Thymus (tissue), 11 donors: Measurements from ENCODE around the gene MYH7. TPM values are rescaled to one million over a fixed set of nuclear protein-coding genes. Genes with fewer than 3 reads are reported as not detected.
"Not testable (repeated sequence)": the region's sequence is repeated elsewhere in the genome, so short reads cannot be mapped to it uniquely, and the experiment has no call there.

Source experiments
- DNase-seq, 9 donors: peaks; one replicate each; pipeline ENCODE4 v3.0.0-alpha.2; 2013; ENCODE audit warnings: low spot score in 9 of 9, low read depth in 6 of 9, missing footprints in 1 of 9
- H3K27ac ChIP-seq, 2 donors: one replicate each; pipeline ENCODE4 v1.5.1; 2013; ENCODE audit warnings: control low read depth in 1 of 2, low read depth in 1 of 2, low read length in 1 of 2, mild to moderate bottlenecking in 1 of 2, moderate library complexity in 1 of 2
- H3K27me3 ChIP-seq, 2 donors: one replicate each; pipeline ENCODE4 v1.5.1; 2013; ENCODE audit warnings: low read length in 1 of 2; ENCODE audit not compliant: control insufficient read depth in 2 of 2, insufficient read depth in 1 of 2
- H3K36me3 ChIP-seq, 2 donors: one replicate each; pipeline ENCODE4 v1.5.1; 2013; ENCODE audit warnings: low read length in 1 of 2, mild to moderate bottlenecking in 1 of 2, moderate library complexity in 1 of 2; ENCODE audit not compliant: control insufficient read depth in 2 of 2, insufficient read depth in 2 of 2
- H3K4me1 ChIP-seq, 2 donors: one replicate each; pipeline ENCODE4 v1.5.1; 2013; ENCODE audit warnings: low read length in 2 of 2; ENCODE audit not compliant: control insufficient read depth in 2 of 2, insufficient read depth in 2 of 2
- H3K4me3 ChIP-seq, 2 donors: one replicate each; pipeline ENCODE4 v1.5.1; 2013; ENCODE audit warnings: low read length in 2 of 2, control low read depth in 1 of 2, mild to moderate bottlenecking in 1 of 2
- H3K9me3 ChIP-seq, 2 donors: one replicate each; pipeline ENCODE4 v1.5.1; 2013; ENCODE audit warnings: low read length in 1 of 2, mild to moderate bottlenecking in 1 of 2; ENCODE audit not compliant: control insufficient read depth in 2 of 2, insufficient read depth in 1 of 2
- WGBS: extraction: QIAGEN DNeasy Blood & Tissue Kit; methylation state at CpG from one replicate; pipeline ENCODE4 v1.1.7; 2013; 5-methylcytosine and 5-hydroxymethylcytosine counted together
- polyA plus RNA-seq: library from polyadenylated mRNA; stranded (reverse); fragments of 200-250 nt; gene quantifications from one replicate; pipeline ENCODE4 v1.2.3, GENCODE V29; 2013
- total RNA-seq: library from RNA; stranded (reverse); fragments of 120-200 nt; gene quantifications from one replicate; pipeline ENCODE4 v1.2.4, GENCODE V29; 2013
- donor health status: healthy.

Gene MYH7
- total and polyA plus RNA-seq, 2 donors = 0.09 to 0.46 TPM

DNA sequence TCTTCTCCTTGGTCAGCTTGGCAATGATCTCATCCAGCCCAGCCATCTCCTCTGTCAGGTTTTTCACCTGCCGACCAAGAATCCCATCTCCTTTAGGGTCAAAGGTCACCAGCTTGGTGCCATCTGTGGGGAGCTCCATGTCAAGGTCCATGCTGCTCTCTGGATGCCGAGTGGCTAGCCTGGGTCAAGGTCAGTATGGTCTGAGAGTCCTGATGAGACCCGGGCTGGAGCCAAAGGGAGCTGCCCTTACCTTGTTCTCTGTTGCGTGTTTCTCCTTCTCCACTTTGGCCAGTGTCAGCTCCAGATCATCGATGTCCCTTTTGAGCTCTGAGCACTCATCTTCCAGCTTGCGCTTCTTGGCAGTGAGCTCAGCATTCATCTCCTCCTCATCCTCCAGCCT lies 11.8 kb downstream of the MYH7 start:
- H3K36me3 ChIP-seq = no peaks in the 10 kb centered on the region
- WGBS = 93% methylated on average over 6 of the region's 6 CpGs
- no peaks in the 10 kb centered on the region for H3K9me3 ChIP-seq
- H3K4me3 ChIP-seq = no peak overlapping the region
- no peaks in the 10 kb centered on the region for H3K27me3 ChIP-seq
- H3K4me1 ChIP-seq = no peaks in the 10 kb centered on the region
- no peak overlapping the region for H3K27ac ChIP-seq
- DNase-seq = no peak

DNA sequence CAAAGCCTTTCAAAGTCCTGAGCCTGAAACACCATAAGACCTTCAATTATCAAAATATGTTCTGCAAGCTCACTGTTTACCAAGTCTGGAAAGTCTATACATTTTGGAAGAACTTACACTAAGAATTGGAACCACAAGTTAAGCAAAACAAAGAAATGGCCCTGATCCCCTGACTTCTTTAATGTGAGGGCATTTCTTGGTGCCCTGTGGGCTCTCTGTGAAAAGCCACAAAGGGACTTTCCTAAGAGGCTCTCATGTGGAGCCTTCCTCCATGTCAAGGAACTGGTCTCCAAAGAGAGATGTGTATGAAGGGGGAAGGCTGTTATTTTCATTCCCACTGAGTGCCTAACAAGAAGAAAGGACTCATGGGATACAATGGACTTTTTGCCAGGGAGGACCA lies 13.9 kb downstream of the MYH7 start:
- H3K27ac ChIP-seq = no peak overlapping the region
- H3K4me1 ChIP-seq = no peaks in the 10 kb centered on the region
- H3K4me3 ChIP-seq = no peak overlapping the region
- no peaks in the 10 kb centered on the region for H3K9me3 ChIP-seq
- H3K27me3 ChIP-seq = no peaks in the 10 kb centered on the region
- DNase-seq = no peak
- H3K36me3 ChIP-seq = no peaks in the 10 kb centered on the region

DNA sequence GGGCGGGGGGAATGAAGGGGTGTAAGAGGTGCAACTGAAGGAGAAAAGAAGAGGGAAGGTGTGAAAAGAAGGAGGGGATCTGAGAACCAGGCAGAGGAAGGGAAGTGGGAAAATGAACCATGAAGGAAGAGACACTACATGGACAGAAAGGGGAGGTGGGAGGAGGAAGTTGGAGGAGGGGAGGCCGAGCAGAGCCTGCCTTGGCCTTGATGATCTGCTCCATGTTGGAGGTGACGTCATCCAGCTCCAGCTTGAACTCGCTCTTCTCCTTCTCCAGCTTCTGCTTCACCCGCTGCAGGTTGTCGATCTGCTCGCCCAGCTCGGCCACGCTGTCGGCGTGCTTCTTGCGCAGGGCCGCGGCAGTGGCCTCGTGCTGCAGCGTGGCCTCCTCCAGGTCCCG lies 15.8 kb downstream of the MYH7 start:
- H3K27ac ChIP-seq, H3K4me3 ChIP-seq, H3K27me3 ChIP-seq, H3K9me3 ChIP-seq, H3K36me3 ChIP-seq, DNase-seq, H3K4me1 ChIP-seq: not testable (repeated sequence)
- 93% methylated on average over 3 of the region's 17 CpGs for WGBS

DNA sequence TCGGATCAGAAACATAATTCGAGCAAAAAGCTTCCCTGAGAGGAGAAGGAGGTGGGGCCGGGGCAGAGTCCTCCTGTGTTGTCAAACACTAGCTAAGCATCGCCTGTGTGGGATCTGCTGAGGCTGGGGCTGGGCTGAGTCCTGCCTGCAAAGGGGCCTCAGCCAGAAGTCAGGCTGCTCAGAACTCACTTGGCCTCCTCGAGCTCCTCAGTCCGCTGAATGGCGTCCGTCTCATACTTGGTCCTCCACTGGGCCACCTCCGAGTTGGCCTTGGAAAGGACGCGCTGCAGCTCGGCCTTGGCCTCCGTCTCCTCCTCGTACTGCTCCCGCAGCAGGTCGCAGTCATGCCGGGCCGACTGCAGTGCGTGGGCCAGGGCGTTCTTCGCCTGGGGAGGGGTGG lies 17.4 kb downstream of the MYH7 start:
- 97% methylated on average over 21 of the region's 21 CpGs for WGBS

DNA sequence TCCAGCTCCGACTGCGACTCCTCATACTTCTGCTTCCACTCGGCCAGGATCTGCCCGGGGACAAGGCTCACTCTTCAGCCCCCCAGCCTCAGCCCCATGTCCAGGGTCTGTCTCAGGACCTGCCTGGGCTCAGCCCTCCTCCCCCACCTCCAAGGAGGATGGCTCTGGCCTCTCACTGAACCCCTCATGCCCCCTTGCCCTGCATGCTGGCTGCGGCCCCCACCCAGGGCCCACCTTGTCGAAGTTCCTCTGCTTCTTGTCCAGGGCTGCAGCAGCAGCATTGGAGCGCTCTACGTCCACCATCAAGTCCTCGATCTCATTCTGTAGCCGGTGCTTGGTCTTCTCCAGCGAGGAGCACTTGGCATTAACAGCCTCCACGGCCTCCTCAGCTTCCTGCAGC lies 18.2 kb downstream of the MYH7 start:
- WGBS = 85% methylated on average over 12 of the region's 12 CpGs
- not testable (repeated sequence) for H3K36me3 ChIP-seq, H3K9me3 ChIP-seq, H3K4me1 ChIP-seq, H3K4me3 ChIP-seq, H3K27ac ChIP-seq, DNase-seq, H3K27me3 ChIP-seq

More for the DNA sequence above, 17.4 kb downstream of the MYH7 start:
- H3K9me3 ChIP-seq = no peaks in the 10 kb centered on the region
- H3K27ac ChIP-seq = no peak overlapping the region
- no peaks in the 10 kb centered on the region for H3K4me1 ChIP-seq
- no peak for DNase-seq
- no peaks in the 10 kb centered on the region for H3K36me3 ChIP-seq
- no peak overlapping the region for H3K4me3 ChIP-seq
- H3K27me3 ChIP-seq = no peaks in the 10 kb centered on the region

DNA sequence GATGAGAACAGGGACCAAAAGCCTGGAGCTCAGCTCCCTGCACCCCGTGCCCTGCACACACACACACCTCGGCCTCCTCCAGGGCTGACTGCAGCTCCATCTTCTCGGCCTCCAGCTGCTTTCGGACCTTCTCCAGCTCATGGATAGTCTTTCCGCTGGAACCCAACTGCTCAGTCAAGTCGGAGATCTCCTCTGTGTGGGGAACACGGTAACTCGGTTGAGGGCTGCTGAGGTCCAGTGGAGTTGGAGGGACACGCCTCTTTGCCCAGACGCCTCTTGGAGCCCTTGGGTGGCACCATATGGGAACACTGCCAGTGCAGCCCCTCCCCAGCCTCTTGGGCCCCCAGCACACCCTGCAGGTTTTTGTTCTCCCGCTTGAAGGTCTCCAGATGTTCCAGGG lies 18.7 kb downstream of the MYH7 start:
- whole genome bisulfite sequencing = 89% methylated on average over 11 of the region's 11 CpGs

DNA sequence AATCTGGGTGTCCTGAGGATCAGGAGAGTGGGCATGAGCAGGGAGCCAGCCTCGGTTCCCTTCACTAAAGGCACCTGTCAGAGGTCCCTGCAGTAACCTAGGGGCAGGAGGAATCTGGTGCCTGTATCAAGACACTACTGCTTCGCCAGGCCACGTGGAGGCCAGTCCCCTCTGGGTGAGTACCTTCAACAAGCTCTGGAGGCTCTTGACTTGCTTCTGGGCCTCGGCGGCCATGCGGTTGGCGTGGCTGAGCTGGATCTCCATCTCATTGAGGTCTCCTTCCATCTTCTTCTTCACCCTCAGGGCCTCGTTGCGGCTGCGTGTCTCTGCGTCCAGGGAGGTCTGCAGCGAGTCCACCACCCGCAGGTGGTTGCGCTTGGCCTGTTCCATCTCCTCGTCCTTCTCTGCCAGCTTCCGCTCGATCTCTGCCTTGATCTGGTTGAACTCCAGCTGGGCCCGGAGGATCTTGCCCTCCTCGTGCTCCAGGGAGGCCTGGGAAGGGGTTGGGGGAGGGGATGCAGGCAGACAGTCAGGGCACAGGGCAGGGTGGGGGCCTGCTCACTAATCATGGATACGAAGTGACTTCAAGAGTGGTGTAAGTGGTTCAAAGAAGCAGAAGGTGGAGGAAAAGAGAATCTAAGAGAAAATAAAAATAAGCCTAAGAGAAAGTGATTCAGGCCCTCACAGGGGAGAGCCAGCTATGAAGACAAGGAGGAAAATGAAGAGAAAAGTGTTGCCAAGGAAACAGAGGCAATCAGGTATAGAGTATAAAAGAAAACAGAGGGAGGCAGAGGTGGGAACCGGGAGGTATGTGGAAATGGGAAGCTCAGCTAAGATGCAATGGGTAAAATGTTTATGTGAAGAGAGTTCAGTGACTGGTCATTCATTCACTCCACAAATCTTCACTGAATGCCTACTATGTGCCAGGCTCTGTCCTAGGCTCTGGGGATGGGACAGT lies 19.4 kb downstream of the MYH7 start:
- no peak for DNase-seq
- H3K27me3 ChIP-seq = no peaks in the 10 kb centered on the region

More for the DNA sequence above, 18.7 kb downstream of the MYH7 start:
- H3K9me3 ChIP-seq = no peaks in the 10 kb centered on the region
- no peak overlapping the region for H3K27ac ChIP-seq
- H3K27me3 ChIP-seq = no peaks in the 10 kb centered on the region
- H3K36me3 ChIP-seq = no peaks in the 10 kb centered on the region
- no peak for DNase-seq
- H3K4me3 ChIP-seq = no peak overlapping the region
- no peaks in the 10 kb centered on the region for H3K4me1 ChIP-seq

DNA sequence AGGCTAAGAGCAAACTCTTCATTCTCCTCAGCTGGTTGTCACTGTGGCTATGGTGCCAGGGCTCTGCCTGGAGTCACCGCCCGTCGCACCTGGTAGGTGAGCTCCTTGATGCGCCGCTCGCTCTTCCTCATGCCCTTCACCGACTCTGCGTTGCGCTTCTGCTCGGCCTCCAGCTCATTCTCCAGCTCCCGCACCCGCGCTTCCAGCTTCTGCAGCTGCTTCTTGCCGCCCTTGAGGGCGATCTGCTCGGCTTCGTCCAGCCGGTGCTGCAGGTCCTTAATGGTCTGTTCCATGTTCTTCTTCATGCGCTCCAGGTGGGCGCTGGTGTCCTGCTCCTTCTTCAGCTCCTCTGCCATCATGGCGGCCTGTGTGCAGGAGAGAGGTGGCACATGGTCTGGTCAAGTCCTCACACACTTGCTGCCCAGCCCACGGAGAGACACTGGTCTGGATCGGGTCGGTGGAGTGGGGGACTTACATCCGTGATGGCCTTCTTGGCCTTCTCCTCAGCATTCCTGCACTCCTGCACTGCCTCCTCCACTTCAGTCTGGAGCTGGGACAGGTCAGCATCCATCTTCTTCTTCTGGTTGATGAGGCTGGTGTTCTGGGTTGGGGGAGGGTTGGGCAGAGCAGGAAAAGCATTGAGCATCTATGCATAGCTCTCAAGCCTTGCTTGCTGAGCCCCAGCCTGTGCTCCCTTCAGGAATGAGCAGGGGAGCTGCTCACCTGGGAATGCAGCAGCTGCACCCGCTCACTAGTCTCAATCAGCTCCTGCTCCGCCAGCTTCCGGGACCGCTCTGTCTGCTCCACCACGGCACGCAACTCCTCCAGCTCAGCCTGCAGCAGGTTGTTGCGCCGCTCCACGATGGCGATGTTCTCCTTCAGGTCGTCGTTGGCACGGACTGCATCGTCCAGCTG lies 20.3 kb downstream of the MYH7 start:
- Histone ChIP-seq H3K4me3 (no peak overlapping the region), H3K27ac (no peak overlapping the region), H3K9me3 (no peaks in the 10 kb centered on the region), H3K4me1 (no peaks in the 10 kb centered on the region), H3K36me3 (no peaks in the 10 kb centered on the region), H3K27me3 (no peaks in the 10 kb centered on the region)
- DNase-seq = no peak
- WGBS = 97% methylated on average over 39 of the region's 39 CpGs

More for the DNA sequence above, 19.4 kb downstream of the MYH7 start:
- Histone ChIP-seq H3K36me3 (no peaks in the 10 kb centered on the region), H3K4me3 (no peak overlapping the region), H3K27ac (no peak overlapping the region), H3K4me1 (no peaks in the 10 kb centered on the region), H3K9me3 (no peaks in the 10 kb centered on the region)
- WGBS = 91% methylated on average over 21 of the region's 21 CpGs

DNA sequence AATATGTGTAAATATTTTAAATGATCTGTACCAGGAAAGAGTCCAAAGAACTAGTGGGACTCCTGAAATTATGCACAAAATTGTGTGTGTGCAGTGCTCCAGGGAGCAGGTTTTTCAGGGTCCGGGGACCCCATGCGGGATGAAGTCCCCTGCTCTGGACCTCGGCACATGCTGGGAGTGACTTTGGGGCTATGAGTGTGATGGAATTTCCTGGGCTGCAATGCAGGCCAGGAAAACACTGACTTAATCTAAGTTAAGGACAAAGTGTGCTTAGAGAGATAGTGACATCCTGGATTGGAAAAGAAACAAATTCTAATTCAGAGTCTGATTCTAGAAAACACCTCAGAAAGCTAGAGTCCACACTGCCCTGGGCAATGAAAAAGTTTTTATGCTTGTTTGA lies 21.2 kb downstream of the MYH7 start:
- H3K27me3 ChIP-seq = no peaks in the 10 kb centered on the region
- H3K4me1 ChIP-seq = no peaks in the 10 kb centered on the region
- H3K27ac ChIP-seq = no peak overlapping the region
- H3K9me3 ChIP-seq = no peaks in the 10 kb centered on the region
- DNase-seq = no peak
- H3K4me3 ChIP-seq = no peak overlapping the region
- WGBS = 78% methylated on average over 3 of the region's 3 CpGs
- H3K36me3 ChIP-seq = no peaks in the 10 kb centered on the region
